IMR-90 (cell line): Measurements from ENCODE around the gene CNKSR3. TPM values are rescaled to one million over a fixed set of nuclear protein-coding genes. Genes with fewer than 3 reads are reported as not detected.

Experiments
- ATAC-seq: fragments of 200-7000 bp; cut with Tn5 transposase; 2 replicates; pipeline ENCODE4 v1.9.1; 2020; ENCODE audit warnings: low read depth, mild to moderate bottlenecking, moderate library complexity
- BruUV-seq: library from RNA; stranded (reverse); fragments of 400-500 nt; replicated peaks from 2 replicates; lab custom pipeline; 2021; lab: Mats Ljungman, UMichigan
- CTCF ChIA-PET: fragments of 300-600 bp; formaldehyde crosslinking; extraction: SDS; loops from one replicate; lab custom pipeline; 2021; ENCODE audit warnings: antibody characterized with exemption; lab: Yijun Ruan, JAX
- POLR2A ChIA-PET: fragments of 300-600 bp; sonication (Branson Sonifier 250); formaldehyde crosslinking; loops from one replicate; lab custom pipeline; 2022; ENCODE audit warnings: antibody characterized with exemption; ENCODE audit not compliant: unreplicated experiment; lab: Charles Lee
- DNase-seq: peaks from one replicate; pipeline ENCODE4 v3.0.0; 2013
- H2AFZ ChIP-seq: replicated peaks from 2 replicates; pipeline ENCODE3; 2013; ENCODE audit warnings: low read length, mild to moderate bottlenecking; ENCODE audit not compliant: poor library complexity
- H2AK5ac ChIP-seq: 2 replicates; pipeline ENCODE4 v1.6.1; 2013; ENCODE audit warnings: low read depth, low read length, inconsistent platforms
- H2AK9ac ChIP-seq: replicated peaks from 2 replicates; pipeline ENCODE3; 2013; ENCODE audit warnings: mild to moderate bottlenecking, low read depth, low read length, moderate library complexity; ENCODE audit not compliant: poor library complexity
- H2BK120ac ChIP-seq: 2 replicates; pipeline ENCODE4 v1.6.1; 2013; ENCODE audit warnings: low read depth, low read length, inconsistent platforms
- H2BK15ac ChIP-seq: 3 replicates; pipeline ENCODE4 v1.6.1; 2013; ENCODE audit warnings: low read depth, low read length, inconsistent platforms
- H2BK20ac ChIP-seq: 2 replicates; pipeline ENCODE4 v1.6.1; 2013; ENCODE audit warnings: low read depth, mild to moderate bottlenecking, inconsistent platforms, low read length, moderate library complexity
- H2BK5ac ChIP-seq: 2 replicates; pipeline ENCODE4 v1.6.1; 2013; ENCODE audit warnings: mild to moderate bottlenecking, low read depth, low read length, inconsistent platforms; ENCODE audit not compliant: poor library complexity, severe bottlenecking
- H3K14ac ChIP-seq: replicated peaks from 2 replicates; pipeline ENCODE4 v1.6.1; 2013; ENCODE audit warnings: low read depth, low read length, inconsistent platforms
- H3K18ac ChIP-seq: 2 replicates; pipeline ENCODE4 v1.6.1; 2013; ENCODE audit warnings: low read depth, low read length, control low read depth
- H3K23ac ChIP-seq: 2 replicates; pipeline ENCODE4 v1.6.1; 2013; ENCODE audit warnings: low read depth, low read length, inconsistent platforms
- H3K27ac ChIP-seq: 2 replicates; pipeline ENCODE4 v1.5.1; 2013; ENCODE audit warnings: mild to moderate bottlenecking, control low read depth, low read length; ENCODE audit not compliant: insufficient read depth
- H3K27me3 ChIP-seq: 2 replicates; pipeline ENCODE4 v1.6.1; 2013; ENCODE audit warnings: low read length; ENCODE audit not compliant: control insufficient read depth, insufficient read depth
- H3K36me3 ChIP-seq: 2 replicates; pipeline ENCODE4 v1.6.1; 2013; ENCODE audit warnings: low read length, mixed read lengths; ENCODE audit not compliant: control insufficient read depth, insufficient read depth
- H3K4ac ChIP-seq: 2 replicates; pipeline ENCODE4 v1.6.1; 2013; ENCODE audit warnings: low read depth, low read length, inconsistent platforms
- H3K4me1 ChIP-seq: 2 replicates; pipeline ENCODE4 v1.6.1; 2013; ENCODE audit warnings: low read length, mixed read lengths; ENCODE audit not compliant: control insufficient read depth, insufficient read depth
- H3K4me2 ChIP-seq: 2 replicates; pipeline ENCODE4 v1.6.1; 2013; ENCODE audit warnings: low read depth, mild to moderate bottlenecking, control low read depth, low read length, moderate library complexity
- H3K4me3 ChIP-seq: 2 replicates; pipeline ENCODE4 v1.5.1; 2013; ENCODE audit warnings: low read depth, mild to moderate bottlenecking, control low read depth, low read length, moderate library complexity; ENCODE audit not compliant: insufficient read depth
- H3K56ac ChIP-seq: 2 replicates; pipeline ENCODE4 v1.6.1; 2013; ENCODE audit warnings: low read length, inconsistent platforms; ENCODE audit not compliant: insufficient read depth; ENCODE audit errors: extremely low read depth
- H3K79me1 ChIP-seq, 2 experiments: 2 replicates each; pipeline ENCODE4 v1.6.1; 2013; ENCODE audit warnings: low read length in 2 of 2, inconsistent platforms in 1 of 2, low read depth in 1 of 2
- H3K9ac ChIP-seq: 2 replicates; pipeline ENCODE4 v1.6.1; 2013; ENCODE audit warnings: low read depth, low read length, control low read depth
- H3K9me1 ChIP-seq: 2 replicates; pipeline ENCODE4 v1.6.1; 2013; ENCODE audit warnings: low read length, inconsistent platforms; ENCODE audit not compliant: insufficient read depth
- H3K9me3 ChIP-seq: 2 replicates; pipeline ENCODE4 v1.6.1; 2013; ENCODE audit warnings: low read length; ENCODE audit not compliant: control insufficient read depth, insufficient read depth
- H4K20me1 ChIP-seq: 2 replicates; pipeline ENCODE4 v1.6.1; 2013; ENCODE audit warnings: low read length, inconsistent platforms; ENCODE audit not compliant: insufficient read depth
- H4K5ac ChIP-seq: 2 replicates; pipeline ENCODE4 v1.6.1; 2013; ENCODE audit warnings: mild to moderate bottlenecking, low read depth, low read length, control low read depth
- H4K8ac ChIP-seq, 2 experiments: 2 replicates each; pipeline ENCODE4 v1.6.1; 2013; ENCODE audit warnings: low read depth in 2 of 2, low read length in 2 of 2, control low read depth in 1 of 2, inconsistent platforms in 1 of 2
- H4K91ac ChIP-seq: 2 replicates; pipeline ENCODE4 v1.6.1; 2013; ENCODE audit warnings: low read depth, low read length, inconsistent platforms; ENCODE audit not compliant: insufficient read depth
- BHLHE40 ChIP-seq: fragments of 150-350 bp; IDR thresholded peaks from 2 replicates; pipeline ENCODE4 v1.6.1; 2016; ENCODE audit warnings: mild to moderate bottlenecking, low read depth, low read length
- CEBPB ChIP-seq: IDR thresholded peaks from 2 replicates; pipeline ENCODE4 v1.6.1; 2012; ENCODE audit warnings: low read depth, low read length, improper control_type of control experiment
- CHD1 ChIP-seq: IDR thresholded peaks from 2 replicates; pipeline ENCODE4 v1.6.1; 2012; ENCODE audit warnings: low read depth, low read length, improper control_type of control experiment
- MAFK ChIP-seq: IDR thresholded peaks from 2 replicates; pipeline ENCODE4 v1.6.1; 2012; ENCODE audit warnings: low read depth, low read length, improper control_type of control experiment
- MAZ ChIP-seq: IDR thresholded peaks from 2 replicates; pipeline ENCODE4 v1.6.1; 2012; ENCODE audit warnings: low read depth, mild to moderate bottlenecking, low read length, improper control_type of control experiment, moderate library complexity, borderline replicate concordance
- MXI1 ChIP-seq: IDR thresholded peaks from 2 replicates; pipeline ENCODE4 v1.6.1; 2012; ENCODE audit warnings: low read depth, mild to moderate bottlenecking, low read length, moderate library complexity, borderline replicate concordance
- NFE2L2 ChIP-seq: fragments of 150-350 bp; IDR thresholded peaks from 2 replicates; pipeline ENCODE4 v1.6.1; 2016; ENCODE audit warnings: low read depth, mild to moderate bottlenecking, low read length
- POLR2A ChIP-seq: IDR thresholded peaks from 2 replicates; pipeline ENCODE4 v1.6.1; 2012; ENCODE audit warnings: mild to moderate bottlenecking, low read depth, low read length
- RCOR1 ChIP-seq: IDR thresholded peaks from 2 replicates; pipeline ENCODE4 v1.6.1; 2012; ENCODE audit warnings: mild to moderate bottlenecking, low read length, improper control_type of control experiment; ENCODE audit not compliant: insufficient replicate concordance
- RFX5 ChIP-seq: IDR thresholded peaks from 2 replicates; pipeline ENCODE4 v1.8.0; 2012; ENCODE audit warnings: low read depth, mild to moderate bottlenecking, low read length, moderate library complexity
- SMC3 ChIP-seq: fragments of 150-350 bp; IDR thresholded peaks from 2 replicates; pipeline ENCODE4 v1.6.1; 2016; ENCODE audit warnings: low read depth, mild to moderate bottlenecking, antibody characterized with exemption, low read length, moderate library complexity
- WGBS, 2 experiments: methylation state at CpG; one replicate each; pipeline versions ENCODE4 v1.1.5 to v1.1.7; 2013; ENCODE audit warnings: missing lambda C conversion rate in 2 of 2; ENCODE audit not compliant: insufficient read length in 1 of 2; ENCODE audit errors: extremely low coverage in 2 of 2; 5-methylcytosine and 5-hydroxymethylcytosine counted together
- dilution Hi-C: fragments of 300-500 bp; cut with HindIII; formaldehyde crosslinking; loops from one replicate; pipeline ENCODE4 v1.14.3; 2018; ENCODE audit warnings: low sequenced_read_pairs; ENCODE audit not compliant: unreplicated experiment
- in situ Hi-C: fragments of 300-500 bp; cut with MboI; formaldehyde crosslinking; loops from 3 replicates; pipeline ENCODE4 v1.14.3; 2019; ENCODE audit warnings: low sequenced_read_pairs, inconsistent platforms, mixed read lengths
- intact Hi-C: fragments of 100-400 bp; cut with micrococcal nuclease; formaldehyde crosslinking; loops from 2 replicates; pipeline ENCODE4 v1.10.0; 2022
- polyA plus RNA-seq, 3 experiments: library from polyadenylated mRNA; depleted of rRNA; stranded (reverse); fragments of >200 nt; gene quantifications; 2 replicates each; pipeline ENCODE4 v1.2.3, GENCODE V29; 2012; ENCODE audit warnings: low replicate concordance in 1 of 3
- total RNA-seq: library from RNA; depleted of rRNA; stranded (reverse); fragments of >200 nt; gene quantifications from 2 replicates; pipeline ENCODE4 v1.2.3, GENCODE V29; 2012
- TF ChIP-seq, protein P1 (sequence below): fragments of 150-350 bp; IDR thresholded peaks from 2 replicates; pipeline ENCODE4 v1.6.1; 2016; ENCODE audit warnings: low read depth, mild to moderate bottlenecking, low read length, moderate library complexity, borderline replicate concordance
- TF ChIP-seq, protein P2 (sequence below): conservative IDR thresholded peaks from 2 replicates; pipeline ENCODE4 v1.5.1; 2012; ENCODE audit warnings: mild to moderate bottlenecking, low read depth, low read length, improper control_type of control experiment

The CNKSR3 gene
- total and polyA plus RNA-seq, 2 of the 4 experiments (the other 2 are of a cell fraction) = 6.7 to 15.8 TPM

GRCh38 chr6:154535147-154535546 lies 24.7 kb upstream of the CNKSR3 start:
- in situ Hi-C loops = no loop called here
- Histone ChIP-seq H3K9ac (no peak overlapping the region), H3K27ac (no peak overlapping the region), H3K9me1 (no peaks in the 10 kb centered on the region), H4K20me1 (no peaks in the 10 kb centered on the region), H4K8ac (no peak overlapping the region), H4K5ac (no peak overlapping the region), H3K36me3 (no peaks in the 10 kb centered on the region), H3K9me3 (no peaks in the 10 kb centered on the region), H2AFZ (no peak overlapping the region), H4K91ac (no peak overlapping the region), H2BK120ac (no peak overlapping the region), H3K79me1 (no peaks in the 10 kb centered on the region), H3K14ac (no peak overlapping the region), H2AK9ac (no peak overlapping the region), H2BK20ac (no peak overlapping the region), H2BK5ac (no peak overlapping the region), H3K4me1 (no peaks in the 10 kb centered on the region; the same call in 1 of the 2 replicates), H3K4ac (no peak overlapping the region), H3K4me3 (no peak overlapping the region), H3K27me3 (no peaks in the 10 kb centered on the region; the same call in 1 of the 2 replicates), H3K56ac (no peak overlapping the region), H2BK15ac (no peak overlapping the region), H2AK5ac (no peak overlapping the region), H3K23ac (no peak overlapping the region), H3K4me2 (no peak overlapping the region), H3K18ac (no peak overlapping the region)
- dilution Hi-C loops = no loop called here
- no TSS peak for BruUV-seq
- POLR2A ChIA-PET = no interaction called here
- no CpG with 5 or more reads among the region's 3 CpGs for WGBS, 2 experiments
- intact Hi-C loops = no loop called here
- CTCF ChIA-PET = interaction anchor here (1.2 kb wide), 1 partner anchor 11 kb away, joined by 3 read pairs; no protein-coding TSS in a partner anchor
- DNase-seq = no peak
- no peak for ATAC-seq
- TF ChIP-seq NFE2L2 (no peak), RCOR1 (no peak), CHD1 (no peak), MXI1 (no peak), MAFK (no peak), BHLHE40 (no peak), RFX5 (no peak), CEBPB (no peak), SMC3 (no peak), MAZ (no peak), POLR2A (no peak)
- TF ChIP-seq, protein P1, sequence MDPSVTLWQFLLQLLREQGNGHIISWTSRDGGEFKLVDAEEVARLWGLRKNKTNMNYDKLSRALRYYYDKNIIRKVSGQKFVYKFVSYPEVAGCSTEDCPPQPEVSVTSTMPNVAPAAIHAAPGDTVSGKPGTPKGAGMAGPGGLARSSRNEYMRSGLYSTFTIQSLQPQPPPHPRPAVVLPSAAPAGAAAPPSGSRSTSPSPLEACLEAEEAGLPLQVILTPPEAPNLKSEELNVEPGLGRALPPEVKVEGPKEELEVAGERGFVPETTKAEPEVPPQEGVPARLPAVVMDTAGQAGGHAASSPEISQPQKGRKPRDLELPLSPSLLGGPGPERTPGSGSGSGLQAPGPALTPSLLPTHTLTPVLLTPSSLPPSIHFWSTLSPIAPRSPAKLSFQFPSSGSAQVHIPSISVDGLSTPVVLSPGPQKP = no peak
- TF ChIP-seq, protein P2, sequence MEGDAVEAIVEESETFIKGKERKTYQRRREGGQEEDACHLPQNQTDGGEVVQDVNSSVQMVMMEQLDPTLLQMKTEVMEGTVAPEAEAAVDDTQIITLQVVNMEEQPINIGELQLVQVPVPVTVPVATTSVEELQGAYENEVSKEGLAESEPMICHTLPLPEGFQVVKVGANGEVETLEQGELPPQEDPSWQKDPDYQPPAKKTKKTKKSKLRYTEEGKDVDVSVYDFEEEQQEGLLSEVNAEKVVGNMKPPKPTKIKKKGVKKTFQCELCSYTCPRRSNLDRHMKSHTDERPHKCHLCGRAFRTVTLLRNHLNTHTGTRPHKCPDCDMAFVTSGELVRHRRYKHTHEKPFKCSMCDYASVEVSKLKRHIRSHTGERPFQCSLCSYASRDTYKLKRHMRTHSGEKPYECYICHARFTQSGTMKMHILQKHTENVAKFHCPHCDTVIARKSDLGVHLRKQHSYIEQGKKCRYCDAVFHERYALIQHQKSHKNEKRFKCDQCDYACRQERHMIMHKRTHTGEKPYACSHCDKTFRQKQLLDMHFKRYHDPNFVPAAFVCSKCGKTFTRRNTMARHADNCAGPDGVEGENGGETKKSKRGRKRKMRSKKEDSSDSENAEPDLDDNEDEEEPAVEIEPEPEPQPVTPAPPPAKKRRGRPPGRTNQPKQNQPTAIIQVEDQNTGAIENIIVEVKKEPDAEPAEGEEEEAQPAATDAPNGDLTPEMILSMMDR = no peak
